HepG2 (cell line): ENCODE results near the gene ESYT1. TPM values are rescaled to one million over a fixed set of nuclear protein-coding genes. Genes with fewer than 3 reads are reported as not detected.

Experiments used
- BORCS8-MEF2B ChIP-seq: sonication (generic); formaldehyde crosslinking; IDR thresholded peaks from 2 replicates; pipeline ENCODE4 v1.8.0; 2022; ENCODE audit warnings: mild to moderate bottlenecking, missing genetic modification reagents
- FOSL1 ChIP-seq: sonication (generic); formaldehyde crosslinking; IDR thresholded peaks from 2 replicates; pipeline ENCODE4 v1.9.0; 2021; ENCODE audit warnings: missing genetic modification reagents, borderline replicate concordance
- FOXJ3 ChIP-seq: sonication (generic); formaldehyde crosslinking; IDR thresholded peaks from 2 replicates; pipeline ENCODE4 v1.4.0; 2020; ENCODE audit warnings: missing genetic modification reagents, mild to moderate bottlenecking, borderline replicate concordance
- JDP2 ChIP-seq: sonication (generic); formaldehyde crosslinking; IDR thresholded peaks from 2 replicates; pipeline ENCODE4 v1.8.1; 2022; ENCODE audit warnings: missing genetic modification reagents, borderline replicate concordance
- KAT8 ChIP-seq: IDR thresholded peaks from 2 replicates; pipeline ENCODE4 v1.6.1; 2016; ENCODE audit warnings: missing genetic modification reagents, missing compliant biosample characterization
- MIXL1 ChIP-seq: IDR thresholded peaks from 2 replicates; pipeline ENCODE4 v1.6.1; 2016
- NCOR1 ChIP-seq: fragments of 200-600 bp; sonication (generic); IDR thresholded peaks from 2 replicates; pipeline ENCODE4 v1.7.0; 2017; ENCODE audit warnings: antibody characterized with exemption, low read length, borderline replicate concordance
- REXO4 ChIP-seq: sonication (generic); formaldehyde crosslinking; IDR thresholded peaks from 2 replicates; pipeline ENCODE4 v1.8.0; 2022; ENCODE audit warnings: missing genetic modification reagents, mild to moderate bottlenecking, borderline replicate concordance
- SOX13 ChIP-seq, 3 experiments: fragments of 450-650 bp in 1 of 3; sonication (generic) in 1 of 3; formaldehyde crosslinking in 1 of 3; IDR thresholded peaks in 2 of 3; conservative IDR thresholded peaks in 1 of 3; 2 replicates each; pipeline versions ENCODE4 v1.5.0 to v1.6.1; 2016 to 2020; ENCODE audit warnings: antibody characterized with exemption in 1 of 3, mild to moderate bottlenecking in 1 of 3, missing compliant biosample characterization in 1 of 3, missing genetic modification reagents in 1 of 3, moderate library complexity in 1 of 3
- SP5 ChIP-seq: IDR thresholded peaks from 2 replicates; pipeline ENCODE4 v1.6.1; 2016; ENCODE audit warnings: low read depth, borderline replicate concordance
- TBX2 ChIP-seq: sonication (generic); formaldehyde crosslinking; IDR thresholded peaks from 2 replicates; pipeline ENCODE4 v1.5.0; 2020; ENCODE audit warnings: missing genetic modification reagents, mild to moderate bottlenecking, borderline replicate concordance
- THAP11 ChIP-seq: IDR thresholded peaks from 2 replicates; pipeline ENCODE4 v1.6.1; 2016; ENCODE audit warnings: missing biosample characterization, missing genetic modification reagents
- ZMYM3 ChIP-seq: sonication (generic); formaldehyde crosslinking; IDR thresholded peaks from 2 replicates; pipeline ENCODE4 v1.5.1; 2020; ENCODE audit warnings: mild to moderate bottlenecking, missing genetic modification reagents
- ZNF558 ChIP-seq: sonication (generic); formaldehyde crosslinking; IDR thresholded peaks from 2 replicates; pipeline ENCODE4 v1.9.0; 2022; ENCODE audit warnings: mild to moderate bottlenecking, missing genetic modification reagents, borderline replicate concordance
- ZSCAN20 ChIP-seq: sonication (generic); formaldehyde crosslinking; IDR thresholded peaks from 2 replicates; pipeline ENCODE4 v1.4.0; 2020; ENCODE audit warnings: missing genetic modification reagents, mild to moderate bottlenecking, borderline replicate concordance
- polyA plus RNA-seq, 8 experiments: library from polyadenylated mRNA; depleted of rRNA in 3 of 8; stranded (reverse) in 7 of 8; unstranded in 1 of 8; fragments of >200 nt; fragmentation: Illumina TruSeq in 4 of 8; extraction: Trizol in 4 of 8; gene quantifications; 2 replicates each; pipeline versions ENCODE4 v1.2.1 to v1.2.3, GENCODE V29; 2011 to 2016; ENCODE audit warnings: low read depth in 4 of 8, missing spikeins in 1 of 8, mixed read lengths in 1 of 8; ENCODE audit not compliant: insufficient read depth in 1 of 8
- total RNA-seq, 5 experiments: library from RNA; depleted of rRNA; stranded (reverse); fragments of >200 nt; fragmentation: Illumina TruSeq; extraction: Trizol; gene quantifications; 2 replicates each; pipeline ENCODE4 v1.2.3, GENCODE V29; 2016; ENCODE audit warnings: low read depth in 1 of 5
- TF ChIP-seq, protein P1 (sequence below): sonication (generic); formaldehyde crosslinking; IDR thresholded peaks from 2 replicates; pipeline ENCODE4 v1.5.0; 2020; ENCODE audit warnings: mild to moderate bottlenecking, missing genetic modification reagents
- TF ChIP-seq, protein P2 (sequence below): fragments of 450-650 bp; IDR thresholded peaks from 2 replicates; pipeline ENCODE4 v1.6.1; 2017; ENCODE audit warnings: mild to moderate bottlenecking
- TF ChIP-seq, protein P3 (sequence below): sonication (generic); formaldehyde crosslinking; IDR thresholded peaks from 2 replicates; pipeline ENCODE4 v1.8.0; 2022; ENCODE audit warnings: missing genetic modification reagents, mild to moderate bottlenecking, borderline replicate concordance
- TF ChIP-seq, protein P4 (sequence below): sonication (generic); formaldehyde crosslinking; IDR thresholded peaks from 2 replicates; pipeline ENCODE4 v1.8.1; 2023; ENCODE audit warnings: mild to moderate bottlenecking, inconsistent platforms, moderate library complexity, missing genetic modification reagents, borderline replicate concordance

Gene ESYT1
- total and polyA plus RNA-seq, 2 of the 13 experiments (the other 11 are each of a cell fraction or from before 2014, with no cell fraction given), result 66.9 to 71.0 TPM

DNA sequence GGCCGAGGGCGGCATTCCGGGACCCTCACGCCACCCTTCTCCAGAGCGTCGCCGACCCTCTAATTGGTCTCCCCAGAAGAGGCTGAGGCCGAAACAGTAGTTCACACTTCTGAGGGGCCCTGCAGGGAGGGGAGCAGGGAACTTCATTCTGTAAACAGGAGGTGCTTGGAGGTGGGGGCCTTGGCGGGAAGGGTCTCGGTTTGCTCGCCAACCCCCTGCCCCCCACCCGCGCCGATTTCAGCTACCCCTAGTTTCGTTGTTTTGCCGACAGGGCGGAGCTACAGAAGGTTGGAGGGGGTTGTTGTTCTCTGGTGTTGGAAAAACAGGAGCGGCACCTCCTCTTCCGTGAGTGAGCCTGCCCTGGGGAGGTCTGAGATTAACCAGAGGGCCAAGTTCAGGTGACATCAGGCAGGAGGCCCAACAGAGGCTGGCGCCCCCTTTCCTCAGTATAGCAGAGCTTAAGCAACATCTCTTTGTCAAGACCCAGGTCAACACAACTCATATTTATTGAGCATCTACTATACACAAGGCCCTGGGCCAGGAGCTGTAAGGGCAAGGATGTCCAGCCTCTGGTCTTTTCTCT lies 47.4 kb upstream of the ESYT1 start (continued):
- TF ChIP-seq, protein P1, sequence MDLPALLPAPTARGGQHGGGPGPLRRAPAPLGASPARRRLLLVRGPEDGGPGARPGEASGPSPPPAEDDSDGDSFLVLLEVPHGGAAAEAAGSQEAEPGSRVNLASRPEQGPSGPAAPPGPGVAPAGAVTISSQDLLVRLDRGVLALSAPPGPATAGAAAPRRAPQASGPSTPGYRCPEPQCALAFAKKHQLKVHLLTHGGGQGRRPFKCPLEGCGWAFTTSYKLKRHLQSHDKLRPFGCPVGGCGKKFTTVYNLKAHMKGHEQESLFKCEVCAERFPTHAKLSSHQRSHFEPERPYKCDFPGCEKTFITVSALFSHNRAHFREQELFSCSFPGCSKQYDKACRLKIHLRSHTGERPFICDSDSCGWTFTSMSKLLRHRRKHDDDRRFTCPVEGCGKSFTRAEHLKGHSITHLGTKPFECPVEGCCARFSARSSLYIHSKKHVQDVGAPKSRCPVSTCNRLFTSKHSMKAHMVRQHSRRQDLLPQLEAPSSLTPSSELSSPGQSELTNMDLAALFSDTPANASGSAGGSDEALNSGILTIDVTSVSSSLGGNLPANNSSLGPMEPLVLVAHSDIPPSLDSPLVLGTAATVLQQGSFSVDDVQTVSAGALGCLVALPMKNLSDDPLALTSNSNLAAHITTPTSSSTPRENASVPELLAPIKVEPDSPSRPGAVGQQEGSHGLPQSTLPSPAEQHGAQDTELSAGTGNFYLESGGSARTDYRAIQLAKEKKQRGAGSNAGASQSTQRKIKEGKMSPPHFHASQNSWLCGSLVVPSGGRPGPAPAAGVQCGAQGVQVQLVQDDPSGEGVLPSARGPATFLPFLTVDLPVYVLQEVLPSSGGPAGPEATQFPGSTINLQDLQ (CRISPR knock-in tag), result no peak
- TF ChIP-seq ZNF558 (CRISPR knock-in tag) (peak; percentile 54; the same call in 1 of the 2 replicates), ZMYM3 (CRISPR knock-in tag) (peak; percentile 95), FOXJ3 (CRISPR knock-in tag) (peak; percentile 62; the same call in 1 of the 2 replicates), KAT8 (CRISPR knock-in tag) (no peak), ZSCAN20 (CRISPR knock-in tag) (no peak), SOX13 (IDR thresholded peaks at IDR 0.05) (no peak), SOX13 (CRISPR knock-in tag; conservative IDR thresholded peaks at IDR 0.05 in 1 of 2, IDR thresholded peaks at IDR 0.05 in 1 of 2) (peak in 1 of 2 experiments; percentile 81; a peak in 2 of 4 replicates), JDP2 (no peak), THAP11 (CRISPR knock-in tag) (peak; percentile 74), SP5 (peak; percentile 84), MIXL1 (CRISPR knock-in tag) (peak; percentile 74; the same call in 1 of the 2 replicates), FOSL1 (CRISPR knock-in tag) (no peak), REXO4 (CRISPR knock-in tag) (no peak), NCOR1 (peak; percentile 85), BORCS8-MEF2B (CRISPR knock-in tag) (no peak), TBX2 (CRISPR knock-in tag) (peak; percentile 70)
- TF ChIP-seq, protein P2, sequence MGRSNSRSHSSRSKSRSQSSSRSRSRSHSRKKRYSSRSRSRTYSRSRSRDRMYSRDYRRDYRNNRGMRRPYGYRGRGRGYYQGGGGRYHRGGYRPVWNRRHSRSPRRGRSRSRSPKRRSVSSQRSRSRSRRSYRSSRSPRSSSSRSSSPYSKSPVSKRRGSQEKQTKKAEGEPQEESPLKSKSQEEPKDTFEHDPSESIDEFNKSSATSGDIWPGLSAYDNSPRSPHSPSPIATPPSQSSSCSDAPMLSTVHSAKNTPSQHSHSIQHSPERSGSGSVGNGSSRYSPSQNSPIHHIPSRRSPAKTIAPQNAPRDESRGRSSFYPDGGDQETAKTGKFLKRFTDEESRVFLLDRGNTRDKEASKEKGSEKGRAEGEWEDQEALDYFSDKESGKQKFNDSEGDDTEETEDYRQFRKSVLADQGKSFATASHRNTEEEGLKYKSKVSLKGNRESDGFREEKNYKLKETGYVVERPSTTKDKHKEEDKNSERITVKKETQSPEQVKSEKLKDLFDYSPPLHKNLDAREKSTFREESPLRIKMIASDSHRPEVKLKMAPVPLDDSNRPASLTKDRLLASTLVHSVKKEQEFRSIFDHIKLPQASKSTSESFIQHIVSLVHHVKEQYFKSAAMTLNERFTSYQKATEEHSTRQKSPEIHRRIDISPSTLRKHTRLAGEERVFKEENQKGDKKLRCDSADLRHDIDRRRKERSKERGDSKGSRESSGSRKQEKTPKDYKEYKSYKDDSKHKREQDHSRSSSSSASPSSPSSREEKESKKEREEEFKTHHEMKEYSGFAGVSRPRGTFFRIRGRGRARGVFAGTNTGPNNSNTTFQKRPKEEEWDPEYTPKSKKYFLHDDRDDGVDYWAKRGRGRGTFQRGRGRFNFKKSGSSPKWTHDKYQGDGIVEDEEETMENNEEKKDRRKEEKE, result no peak
- TF ChIP-seq, protein P3, sequence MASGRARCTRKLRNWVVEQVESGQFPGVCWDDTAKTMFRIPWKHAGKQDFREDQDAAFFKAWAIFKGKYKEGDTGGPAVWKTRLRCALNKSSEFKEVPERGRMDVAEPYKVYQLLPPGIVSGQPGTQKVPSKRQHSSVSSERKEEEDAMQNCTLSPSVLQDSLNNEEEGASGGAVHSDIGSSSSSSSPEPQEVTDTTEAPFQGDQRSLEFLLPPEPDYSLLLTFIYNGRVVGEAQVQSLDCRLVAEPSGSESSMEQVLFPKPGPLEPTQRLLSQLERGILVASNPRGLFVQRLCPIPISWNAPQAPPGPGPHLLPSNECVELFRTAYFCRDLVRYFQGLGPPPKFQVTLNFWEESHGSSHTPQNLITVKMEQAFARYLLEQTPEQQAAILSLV, result no peak; the same call in 1 of the 2 replicates
- TF ChIP-seq, protein P4, sequence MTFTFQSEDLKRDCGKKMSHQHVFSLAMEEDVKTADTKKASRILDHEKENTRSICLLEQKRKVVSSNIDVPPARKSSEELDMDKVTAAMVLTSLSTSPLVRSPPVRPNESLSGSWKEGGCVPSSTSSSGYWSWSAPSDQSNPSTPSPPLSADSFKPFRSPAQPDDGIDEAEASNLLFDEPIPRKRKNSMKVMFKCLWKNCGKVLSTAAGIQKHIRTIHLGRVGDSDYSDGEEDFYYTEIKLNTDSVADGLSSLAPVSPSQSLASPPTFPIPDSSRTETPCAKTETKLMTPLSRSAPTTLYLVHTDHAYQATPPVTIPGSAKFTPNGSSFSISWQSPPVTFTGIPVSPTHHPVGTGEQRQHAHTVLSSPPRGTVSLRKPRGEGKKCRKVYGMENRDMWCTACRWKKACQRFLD, result no peak
